Middle frontal gyrus (tissue), 1 donor: ENCODE results near the gene PMPCB.
"Not testable (repeated sequence)": the region's sequence is repeated elsewhere in the genome, so short reads cannot be mapped to it uniquely, and the experiment has no call there.

Experiments used
- DNase-seq: peaks from one replicate; pipeline ENCODE4 v3.0.0-alpha.2; 2015; ENCODE audit warnings: low spot score; ENCODE audit errors: extremely low spot score

PMPCB gene, protein sequence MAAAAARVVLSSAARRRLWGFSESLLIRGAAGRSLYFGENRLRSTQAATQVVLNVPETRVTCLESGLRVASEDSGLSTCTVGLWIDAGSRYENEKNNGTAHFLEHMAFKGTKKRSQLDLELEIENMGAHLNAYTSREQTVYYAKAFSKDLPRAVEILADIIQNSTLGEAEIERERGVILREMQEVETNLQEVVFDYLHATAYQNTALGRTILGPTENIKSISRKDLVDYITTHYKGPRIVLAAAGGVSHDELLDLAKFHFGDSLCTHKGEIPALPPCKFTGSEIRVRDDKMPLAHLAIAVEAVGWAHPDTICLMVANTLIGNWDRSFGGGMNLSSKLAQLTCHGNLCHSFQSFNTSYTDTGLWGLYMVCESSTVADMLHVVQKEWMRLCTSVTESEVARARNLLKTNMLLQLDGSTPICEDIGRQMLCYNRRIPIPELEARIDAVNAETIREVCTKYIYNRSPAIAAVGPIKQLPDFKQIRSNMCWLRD

DNA sequence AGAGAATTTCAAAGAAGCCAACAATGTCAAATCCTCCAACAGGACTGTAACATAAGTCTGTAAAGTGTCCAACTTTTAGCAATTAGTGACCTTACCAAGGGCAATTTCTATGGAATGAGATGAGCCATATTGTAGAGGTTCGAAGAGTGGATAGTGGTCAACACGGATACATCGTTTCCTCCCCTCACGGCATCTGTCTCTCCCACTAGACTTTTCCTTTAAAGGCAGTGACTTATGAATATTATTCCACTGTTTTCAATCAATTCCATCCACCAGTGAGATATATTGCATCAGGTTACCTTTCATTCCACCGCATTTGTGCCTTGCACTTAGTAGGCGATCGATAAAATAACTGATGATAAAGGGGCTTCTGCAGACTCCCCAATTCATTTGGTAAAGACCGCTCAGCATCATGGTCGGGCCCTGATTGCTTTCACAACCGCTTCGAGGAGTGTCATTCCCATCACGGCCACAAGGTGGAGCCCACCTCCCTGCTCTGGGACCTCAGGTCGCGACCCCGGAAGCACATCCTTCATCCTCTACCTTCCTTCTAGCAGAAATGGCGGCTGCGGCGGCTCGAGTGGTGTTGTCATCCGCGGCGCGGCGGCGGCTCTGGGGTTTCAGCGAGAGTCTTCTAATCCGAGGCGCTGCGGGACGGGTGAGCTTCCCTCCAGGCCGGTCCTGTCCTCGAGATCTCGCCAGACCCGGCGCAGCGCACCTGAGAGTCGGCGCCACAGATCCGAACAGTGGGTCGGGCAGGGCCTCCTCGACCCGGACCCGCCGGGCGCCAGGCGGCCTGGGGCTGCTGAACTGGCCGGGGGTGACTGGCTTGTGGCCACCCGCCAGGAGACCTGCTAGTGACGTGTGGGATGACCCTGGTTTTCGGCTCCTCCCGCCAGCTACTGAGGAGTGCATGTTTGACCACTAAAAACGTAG, at the start of gene PMPCB:
Gene PMPCB (plus strand): TSS at position 535 of the 936 bp plus-strand sequence. CDS start 25 bp downstream, at position 560.
- DNase-seq = peak; percentile 94

DNA sequence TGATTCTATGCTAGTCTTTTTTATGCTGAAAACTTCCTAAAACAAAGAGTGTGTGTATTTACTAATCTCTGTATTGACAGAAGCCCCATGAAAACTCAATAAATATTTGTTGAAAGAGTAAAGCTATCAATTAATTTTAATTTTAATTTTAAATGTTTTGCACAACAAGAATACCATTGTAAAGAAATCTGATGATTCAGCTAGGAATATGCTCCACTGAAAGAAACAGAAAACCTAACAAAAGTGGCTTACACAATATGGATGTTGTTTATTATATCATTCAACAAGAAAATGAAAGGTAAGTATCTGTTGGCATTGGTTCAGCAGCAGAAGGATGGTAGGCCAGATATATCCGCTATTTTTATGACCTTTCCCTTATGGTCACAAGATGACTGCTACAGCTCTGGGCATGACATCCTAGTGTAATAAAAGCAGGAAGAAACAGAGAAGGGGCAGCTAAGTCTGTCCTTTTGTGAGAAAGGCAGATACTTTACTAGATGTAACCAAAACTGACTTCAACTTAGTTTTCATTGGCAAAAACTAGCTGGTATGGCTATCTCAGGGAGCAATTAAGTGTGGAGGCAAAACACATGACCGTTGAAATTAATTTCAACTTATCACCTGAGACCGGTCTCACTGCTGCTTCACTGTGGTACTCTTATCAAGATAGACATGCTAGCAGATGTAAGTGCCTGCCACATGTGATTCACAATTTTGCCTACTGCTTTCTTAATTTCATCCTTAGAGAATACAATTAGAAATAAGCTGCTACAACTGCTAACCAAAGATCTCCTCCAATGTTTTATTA, 43.3 kb upstream of the PMPCB start:
- DNase-seq = not testable (repeated sequence)

- DNase-seq = not testable (repeated sequence)
These were observed 33.2 kb upstream of the PMPCB start for GRCh38 chr7:103264054-103264453.

- DNase-seq = not testable (repeated sequence)
These were observed 31.0 kb upstream of the PMPCB start for GRCh38 chr7:103266229-103266628.

GRCh38 chr7:103273374-103273773, 23.9 kb upstream of the PMPCB start:
- DNase-seq = not testable (repeated sequence)

GRCh38 chr7:103274867-103275266, 22.4 kb upstream of the PMPCB start:
- not testable (repeated sequence) for DNase-seq

- DNase-seq = not testable (repeated sequence)
These were observed 19.0 kb upstream of the PMPCB start for GRCh38 chr7:103278195-103278594.

DNA sequence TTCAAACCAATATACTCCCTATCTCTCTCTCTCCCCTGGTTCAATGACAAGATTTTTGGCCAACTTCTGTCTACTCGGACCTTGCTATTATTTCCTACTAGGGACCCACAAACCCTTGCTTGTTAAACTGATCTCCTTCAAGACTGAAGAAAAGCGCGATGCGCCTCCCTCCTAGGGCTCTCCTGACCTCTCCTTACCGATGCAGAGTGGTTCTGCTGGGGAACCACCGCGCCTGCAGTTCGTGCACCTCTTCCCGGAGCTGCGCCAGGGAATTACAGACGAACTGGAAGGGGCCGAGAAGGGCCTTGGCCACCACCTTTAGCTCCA, 17.6 kb upstream of the PMPCB start:
- DNase-seq = peak; percentile 20

- DNase-seq = peak; percentile 33
These were observed 17.1 kb upstream of the PMPCB start for GRCh38 chr7:103279963-103280802.

GRCh38 chr7:103280803-103281155, 16.5 kb upstream of the PMPCB start:
- not testable (repeated sequence) for DNase-seq

- not testable (repeated sequence) for DNase-seq
These were observed 14.3 kb upstream of the PMPCB start for GRCh38 chr7:103282802-103283427.

- DNase-seq = no peak
These were observed 5.1 kb upstream of the PMPCB start for GRCh38 chr7:103292122-103292521.

GRCh38 chr7:103293526-103293925, 3.7 kb upstream of the PMPCB start:
- DNase-seq = no peak

DNA sequence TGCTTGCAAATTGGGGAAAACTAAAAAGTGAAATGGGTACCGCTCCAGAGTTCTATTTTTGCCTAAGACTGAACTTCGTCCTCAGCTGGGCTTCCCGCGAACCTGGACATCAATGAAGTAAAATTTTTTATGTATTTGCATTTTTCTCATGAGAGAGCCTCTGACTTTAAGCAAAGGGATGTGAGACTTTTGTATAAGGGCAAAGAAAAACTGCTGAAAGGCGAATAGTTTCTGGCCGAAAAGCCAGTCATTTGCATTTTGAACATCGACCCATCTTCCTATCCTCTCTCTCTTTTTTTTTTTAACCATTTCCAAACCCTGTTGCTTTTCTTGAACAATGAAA, 573 bp downstream of the PMPCB start:
- DNase-seq = no peak

GRCh38 chr7:103299660-103300059, 2.4 kb downstream of the PMPCB start:
- no peak for DNase-seq

DNA sequence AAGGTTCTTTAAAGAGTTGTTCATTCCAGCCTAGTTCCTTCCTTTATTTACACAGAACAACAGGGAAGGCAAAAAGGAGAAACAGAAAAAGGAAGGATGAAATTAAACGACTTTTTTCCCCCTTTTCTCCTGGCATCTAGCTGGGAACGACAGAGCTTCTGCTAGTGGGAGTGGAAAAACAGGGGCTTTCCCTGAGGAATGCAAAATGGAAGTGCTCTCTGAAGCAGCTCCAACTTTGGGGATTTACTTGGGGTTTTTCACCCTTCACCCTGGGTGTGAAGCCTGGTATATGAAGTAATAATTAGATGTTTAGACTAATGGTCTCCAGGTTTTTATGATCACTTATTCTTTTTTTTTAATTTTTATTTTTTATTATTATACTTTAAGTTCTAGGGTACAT, 4.2 kb downstream of the PMPCB start:
- no peak for DNase-seq

DNA sequence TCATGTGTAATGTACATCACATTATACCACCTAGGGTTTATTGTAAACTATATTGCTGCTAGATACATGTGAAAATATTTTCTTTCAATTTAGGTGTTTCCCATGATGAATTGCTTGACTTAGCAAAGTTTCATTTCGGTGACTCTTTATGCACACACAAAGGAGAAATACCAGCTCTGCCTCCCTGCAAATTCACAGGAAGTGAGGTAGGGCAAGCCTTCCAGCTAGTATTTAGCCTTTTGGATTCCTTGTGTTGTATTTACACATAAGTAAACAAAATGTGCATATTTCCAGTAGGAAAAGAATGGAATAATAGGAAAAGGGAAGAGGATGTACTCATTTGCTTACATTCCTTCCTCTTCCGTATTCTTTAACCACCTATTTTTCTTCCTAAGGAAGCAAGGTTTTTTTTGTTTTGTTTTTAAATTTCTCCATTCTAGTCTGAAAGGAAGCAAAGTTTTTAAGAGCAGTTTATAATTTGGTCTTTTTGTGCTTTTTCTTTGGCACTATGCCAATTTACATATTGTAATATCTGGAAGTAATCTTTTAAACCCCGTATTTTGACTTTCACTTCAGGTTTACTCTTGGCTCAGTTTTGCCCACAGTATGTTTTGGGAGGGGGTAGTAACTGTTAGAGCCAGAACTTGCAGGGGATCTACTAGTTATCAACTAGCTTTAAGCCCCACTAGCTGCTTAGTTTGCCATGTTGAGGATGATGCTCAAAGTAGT, 10.4 kb downstream of the PMPCB start:
- DNase-seq = no peak

DNA sequence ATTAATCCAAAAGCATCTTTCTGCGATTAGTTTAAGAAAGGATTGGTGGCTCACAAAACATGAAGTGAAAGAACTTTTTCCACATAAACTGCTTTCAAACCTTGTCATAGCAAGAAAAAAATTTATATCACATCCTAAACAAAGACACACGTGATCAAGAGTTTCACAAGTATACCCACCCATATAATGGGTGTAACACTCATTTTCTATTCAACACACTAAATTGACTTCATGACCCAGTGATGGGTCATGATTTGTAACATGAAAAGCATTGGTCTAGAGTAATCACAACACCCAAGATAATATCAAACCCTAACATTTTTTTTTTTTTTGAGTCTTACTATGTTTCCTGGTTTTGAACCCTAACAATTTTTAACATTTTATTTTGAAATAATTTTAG, 17.6 kb downstream of the PMPCB start:
- DNase-seq = no peak

GRCh38 chr7:103316380-103316941, 19.2 kb downstream of the PMPCB start:
- DNase-seq = no peak
